Loucy (cell line): ENCODE results near the gene GAS6.

Experiments
- EZH2phosphoT487 ChIP-seq: fragments of 200-600 bp; IDR thresholded peaks from 2 replicates; pipeline ENCODE4 v1.6.1; 2018; ENCODE audit warnings: antibody characterized with exemption, mild to moderate bottlenecking, moderate library complexity, borderline replicate concordance
- TF ChIP-seq, protein P1 (sequence below): fragments of 200-600 bp; sonication (generic); conservative IDR thresholded peaks from 2 replicates; pipeline ENCODE4 v1.5.1; 2014; ENCODE audit warnings: mild to moderate bottlenecking, antibody characterized with exemption, low read length

DNA sequence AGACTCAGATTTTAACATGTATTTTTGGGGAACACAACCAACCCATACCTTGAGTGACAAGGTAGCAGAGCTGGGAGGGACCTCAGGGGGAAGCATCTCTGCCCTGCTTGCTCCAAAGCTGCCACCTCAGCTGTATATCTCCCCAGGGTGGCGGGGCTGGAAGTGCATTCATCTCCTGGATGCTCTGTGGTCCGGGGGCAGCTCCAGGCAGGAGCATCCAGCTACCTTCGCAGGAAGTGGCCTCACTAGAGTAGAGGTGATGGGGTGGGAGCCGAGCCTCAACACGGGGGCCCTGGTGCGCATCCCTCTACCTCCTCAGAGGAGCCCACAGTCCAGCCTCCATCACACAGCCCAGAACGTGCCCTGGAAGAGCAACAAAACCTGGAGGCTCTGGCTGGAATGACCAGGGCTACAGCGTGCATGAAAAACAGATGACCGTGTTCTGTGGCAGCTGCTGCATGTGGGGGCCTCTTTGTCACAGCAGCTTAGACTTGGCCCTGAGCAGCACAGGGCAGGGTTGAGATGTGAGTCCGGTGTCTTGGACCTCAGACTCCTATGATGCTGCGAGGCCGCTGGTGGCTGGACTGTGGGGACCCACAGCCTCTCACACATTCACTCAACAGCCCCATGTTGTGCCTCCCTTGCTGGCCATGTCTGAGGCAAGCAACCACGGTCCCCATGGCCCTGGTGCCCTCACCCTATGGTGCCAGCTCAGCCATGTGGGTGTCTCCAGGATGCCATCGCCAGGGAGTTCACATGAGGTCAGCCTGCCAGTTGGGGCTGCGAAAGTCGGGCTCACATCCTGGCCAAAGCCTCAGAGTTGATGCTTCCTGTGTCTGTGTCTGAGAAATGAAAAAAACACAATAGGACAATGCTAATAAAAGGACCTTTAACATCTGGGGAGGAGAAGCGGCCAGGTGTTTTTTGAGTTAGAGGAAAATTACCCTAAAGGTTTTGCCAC is 17.1 kb upstream of the GAS6 start:
- TF ChIP-seq, protein P1, sequence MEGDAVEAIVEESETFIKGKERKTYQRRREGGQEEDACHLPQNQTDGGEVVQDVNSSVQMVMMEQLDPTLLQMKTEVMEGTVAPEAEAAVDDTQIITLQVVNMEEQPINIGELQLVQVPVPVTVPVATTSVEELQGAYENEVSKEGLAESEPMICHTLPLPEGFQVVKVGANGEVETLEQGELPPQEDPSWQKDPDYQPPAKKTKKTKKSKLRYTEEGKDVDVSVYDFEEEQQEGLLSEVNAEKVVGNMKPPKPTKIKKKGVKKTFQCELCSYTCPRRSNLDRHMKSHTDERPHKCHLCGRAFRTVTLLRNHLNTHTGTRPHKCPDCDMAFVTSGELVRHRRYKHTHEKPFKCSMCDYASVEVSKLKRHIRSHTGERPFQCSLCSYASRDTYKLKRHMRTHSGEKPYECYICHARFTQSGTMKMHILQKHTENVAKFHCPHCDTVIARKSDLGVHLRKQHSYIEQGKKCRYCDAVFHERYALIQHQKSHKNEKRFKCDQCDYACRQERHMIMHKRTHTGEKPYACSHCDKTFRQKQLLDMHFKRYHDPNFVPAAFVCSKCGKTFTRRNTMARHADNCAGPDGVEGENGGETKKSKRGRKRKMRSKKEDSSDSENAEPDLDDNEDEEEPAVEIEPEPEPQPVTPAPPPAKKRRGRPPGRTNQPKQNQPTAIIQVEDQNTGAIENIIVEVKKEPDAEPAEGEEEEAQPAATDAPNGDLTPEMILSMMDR = no peak
- no peak for TF ChIP-seq EZH2phosphoT487
